ENCODE results near the gene CACNB4. TPM values are rescaled to one million over a fixed set of nuclear protein-coding genes. Genes with fewer than 3 reads are reported as not detected.
A peak's percentile ranks its signal among the peaks of the same experiment; 100 is the strongest.
"Not testable (repeated sequence)": the region's sequence is repeated elsewhere in the genome, so short reads cannot be mapped to it uniquely, and the experiment has no call there.

The CACNB4 gene
- total RNA-seq, 2 experiments from 2014 or later, result 0.34 to 0.41 TPM

- ChIA-PET CTCF (interaction anchor here (1.0 kb wide), 1 partner anchor 20 kb away, joined by 3 read pairs; no protein-coding TSS in a partner anchor), POLR2A (no interaction called here)
- ATAC-seq, result no peak
- no peaks in the 10 kb centered on the region for H3K36me3 Mint-ChIP-seq (ENCODE audit: low read depth)
- H3K4me1 Mint-ChIP-seq (ENCODE audit: low read depth), result peaks cover 6% of the 10 kb centered on the region
- H3K27ac Mint-ChIP-seq, result no peak overlapping the region
- no peak for TF ChIP-seq CTCF (IDR thresholded peaks at IDR 0.05)
- H3K9me3 Mint-ChIP-seq, result no peaks in the 10 kb centered on the region
- peaks cover 2% of the 10 kb centered on the region for H3K27me3 Mint-ChIP-seq
- H3K4me3 Mint-ChIP-seq, result no peak overlapping the region
- intact Hi-C loops (cut with micrococcal nuclease), result no loop called here
- no peak for DNase-seq
These were observed 93.2 kb downstream of the CACNB4 start for GRCh38 chr2:152005607-152006006.

- intact Hi-C loops (cut with micrococcal nuclease); POLR2A ChIA-PET; H3K4me1 Mint-ChIP-seq (ENCODE audit: low read depth); H3K27ac Mint-ChIP-seq; DNase-seq; H3K27me3 Mint-ChIP-seq; H3K4me3 Mint-ChIP-seq; H3K36me3 Mint-ChIP-seq (ENCODE audit: low read depth); H3K9me3 Mint-ChIP-seq; ATAC-seq: not testable (repeated sequence)
- CTCF ChIA-PET, result interaction anchor here (3.7 kb wide), 1 partner anchor 22 kb away, joined by 25 read pairs; no protein-coding TSS in a partner anchor
These were observed 95.6 kb downstream of the CACNB4 start for GRCh38 chr2:152003283-152003682.

- no peaks in the 10 kb centered on the region for H3K9me3 Mint-ChIP-seq
- POLR2A ChIA-PET, result interaction anchor here (1.3 kb wide), 1 partner anchor 27 kb away, joined by 4 read pairs; no protein-coding TSS in a partner anchor
- intact Hi-C loops (cut with micrococcal nuclease), result no loop called here
- H3K27ac Mint-ChIP-seq, result no peak overlapping the region
- TF ChIP-seq CTCF (IDR thresholded peaks at IDR 0.05), result peak; percentile 88
- no peaks in the 10 kb centered on the region for H3K36me3 Mint-ChIP-seq (ENCODE audit: low read depth)
- ATAC-seq (peak; percentile 87), DNase-seq (peak; percentile 59)
- H3K27me3 Mint-ChIP-seq, result no peaks in the 10 kb centered on the region
- CTCF ChIA-PET, result interaction anchor here (0.7 to 2.5 kb wide), 20 partner anchors 11 to 348 kb away, joined by 3 to 27 read pairs (median 3); no protein-coding TSS in a partner anchor
- no peaks in the 10 kb centered on the region for H3K4me1 Mint-ChIP-seq (ENCODE audit: low read depth)
- H3K4me3 Mint-ChIP-seq, result no peak overlapping the region
These were observed 99.8 kb downstream of the CACNB4 start for GRCh38 chr2:151999053-151999452.

DNA sequence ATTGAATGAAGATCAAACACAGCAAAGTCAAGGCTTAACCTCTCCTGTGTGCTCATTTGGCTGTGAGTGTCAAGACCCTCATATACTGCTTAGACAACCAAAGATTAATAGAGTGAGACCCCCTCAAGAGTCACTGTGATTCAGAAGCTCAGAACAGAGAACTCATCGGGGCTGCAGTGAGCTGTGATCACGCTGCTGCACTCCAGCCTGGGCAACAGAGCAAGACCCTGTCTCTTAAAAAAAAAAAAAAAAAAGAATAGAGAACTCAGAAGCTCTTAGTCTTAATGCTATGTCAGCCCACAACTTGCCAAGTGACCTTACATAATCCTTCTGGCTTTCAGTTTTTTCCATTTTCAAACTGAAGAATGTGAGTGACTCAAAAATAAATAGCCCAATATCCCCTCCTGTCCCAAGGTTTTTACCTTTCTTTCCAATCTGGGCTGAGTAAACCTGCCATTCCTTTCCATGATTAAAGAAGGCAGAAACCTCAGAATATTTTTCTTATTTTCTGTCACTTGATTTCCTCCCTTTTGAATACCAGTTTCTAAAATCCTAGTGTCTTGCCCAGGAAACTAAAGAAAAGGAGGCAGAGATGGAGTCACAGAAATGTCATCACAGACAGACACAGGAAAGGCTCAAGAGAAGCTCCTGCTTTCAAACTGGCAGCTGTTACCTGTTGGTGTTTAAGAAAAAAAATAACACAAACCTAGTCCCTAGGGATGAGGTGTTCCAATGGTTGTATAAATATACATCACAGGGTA, 102.4 kb downstream of the CACNB4 start:
- Mint-ChIP-seq H3K36me3 (ENCODE audit: low read depth) (no peaks in the 10 kb centered on the region), H3K27ac (no peak overlapping the region), H3K4me1 (ENCODE audit: low read depth) (no peaks in the 10 kb centered on the region), H3K9me3 (no peaks in the 10 kb centered on the region), H3K27me3 (peaks cover 3% of the 10 kb centered on the region), H3K4me3 (no peak overlapping the region)
- intact Hi-C loops (cut with micrococcal nuclease), result no loop called here
- ATAC-seq (no peak), DNase-seq (no peak)
- TF ChIP-seq CTCF (IDR thresholded peaks at IDR 0.05), result no peak
- CTCF ChIA-PET, result interaction anchor here (1.0 to 1.7 kb wide), 3 partner anchors 8 to 30 kb away, joined by 3 to 8 read pairs (median 3); no protein-coding TSS in a partner anchor
- POLR2A ChIA-PET, result no interaction called here

GRCh38 chr2:151995161-151995557, 103.7 kb downstream of the CACNB4 start:
- DNase-seq, result no peak
- no peak for TF ChIP-seq CTCF (IDR thresholded peaks at IDR 0.05)
- ATAC-seq, result no peak
- CTCF ChIA-PET, result interaction anchor here (1.2 to 1.7 kb wide), 2 partner anchors 9 to 30 kb away, joined by 3 to 8 read pairs; no protein-coding TSS in a partner anchor
- Mint-ChIP-seq H3K9me3 (no peaks in the 10 kb centered on the region), H3K4me3 (no peak overlapping the region), H3K27me3 (peaks cover 3% of the 10 kb centered on the region), H3K27ac (no peak overlapping the region), H3K4me1 (ENCODE audit: low read depth) (no peaks in the 10 kb centered on the region), H3K36me3 (ENCODE audit: low read depth) (no peaks in the 10 kb centered on the region)
- intact Hi-C loops (cut with micrococcal nuclease), result no loop called here
- POLR2A ChIA-PET, result no interaction called here

DNA sequence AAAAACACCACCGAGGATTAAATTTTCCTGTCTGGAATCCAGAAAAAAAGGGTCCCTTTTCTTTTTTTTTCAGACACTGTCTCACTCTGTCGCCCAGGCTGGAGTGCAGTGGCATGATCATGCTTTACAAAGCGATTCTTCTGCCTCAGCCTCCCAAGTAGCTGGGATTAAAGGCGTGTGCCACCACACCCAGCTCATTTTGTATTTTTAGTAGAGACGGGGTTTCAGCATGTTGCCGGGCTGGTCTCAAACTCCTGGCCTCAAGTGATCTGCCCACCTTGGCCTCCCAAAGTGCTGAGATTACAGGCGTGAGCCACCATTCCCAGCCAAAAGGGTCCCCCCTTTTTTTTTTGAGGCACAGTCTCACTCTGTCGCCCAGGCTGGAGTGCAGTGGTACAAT, 104.7 kb downstream of the CACNB4 start:
- DNase-seq; H3K36me3 Mint-ChIP-seq (ENCODE audit: low read depth); H3K9me3 Mint-ChIP-seq; intact Hi-C loops (cut with micrococcal nuclease); H3K27ac Mint-ChIP-seq; H3K27me3 Mint-ChIP-seq; ATAC-seq; H3K4me3 Mint-ChIP-seq; POLR2A ChIA-PET; CTCF ChIA-PET; H3K4me1 Mint-ChIP-seq (ENCODE audit: low read depth): not testable (repeated sequence)
